NCI-H1092 (cell line): ENCODE measurements around the gene PSENEN.
"Not testable (repeated sequence)": the region's sequence is repeated elsewhere in the genome, so short reads cannot be mapped to it uniquely, and the experiment has no call there.

Source experiments
- DNase-seq: peaks from one replicate; lab custom pipeline; 2025; lab: John Stamatoyannopoulos, UW

The PSENEN gene

DNA sequence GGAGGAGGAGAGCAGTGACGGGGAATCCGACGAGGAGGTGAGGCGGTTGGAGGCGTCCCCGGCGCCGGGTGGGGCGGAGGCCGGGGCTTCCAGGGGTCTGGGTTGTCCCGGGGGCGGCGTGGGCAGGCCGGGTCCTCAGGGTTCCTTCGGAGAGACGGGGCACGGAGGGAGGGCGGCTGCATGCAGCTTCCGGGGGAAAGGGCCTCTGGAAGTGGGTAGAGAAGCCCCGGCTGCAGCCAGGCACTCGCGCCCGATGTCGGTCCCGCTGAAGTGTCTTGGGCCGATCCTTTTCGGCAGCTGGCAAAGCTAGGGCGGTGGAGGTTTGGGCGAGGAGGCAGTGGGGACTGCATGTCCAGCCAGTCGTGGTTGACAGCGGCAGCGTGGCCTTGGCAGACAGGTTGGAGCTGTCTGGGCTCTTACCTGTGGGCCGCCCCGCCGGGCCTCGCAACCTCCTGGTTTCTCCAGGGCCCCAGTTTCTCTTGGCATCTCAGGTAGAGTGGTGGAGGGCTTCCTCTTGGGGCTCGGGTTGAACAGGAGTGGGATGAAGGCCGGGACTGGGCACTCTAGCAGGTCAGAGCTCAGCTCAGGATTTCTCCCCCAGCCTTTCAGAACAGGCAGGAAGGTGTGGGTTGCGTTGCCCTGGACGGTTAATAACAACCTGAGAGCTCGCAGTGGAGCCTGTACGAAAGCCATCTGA lies 27.0 kb upstream of the PSENEN start:
- no peak for DNase-seq

DNA sequence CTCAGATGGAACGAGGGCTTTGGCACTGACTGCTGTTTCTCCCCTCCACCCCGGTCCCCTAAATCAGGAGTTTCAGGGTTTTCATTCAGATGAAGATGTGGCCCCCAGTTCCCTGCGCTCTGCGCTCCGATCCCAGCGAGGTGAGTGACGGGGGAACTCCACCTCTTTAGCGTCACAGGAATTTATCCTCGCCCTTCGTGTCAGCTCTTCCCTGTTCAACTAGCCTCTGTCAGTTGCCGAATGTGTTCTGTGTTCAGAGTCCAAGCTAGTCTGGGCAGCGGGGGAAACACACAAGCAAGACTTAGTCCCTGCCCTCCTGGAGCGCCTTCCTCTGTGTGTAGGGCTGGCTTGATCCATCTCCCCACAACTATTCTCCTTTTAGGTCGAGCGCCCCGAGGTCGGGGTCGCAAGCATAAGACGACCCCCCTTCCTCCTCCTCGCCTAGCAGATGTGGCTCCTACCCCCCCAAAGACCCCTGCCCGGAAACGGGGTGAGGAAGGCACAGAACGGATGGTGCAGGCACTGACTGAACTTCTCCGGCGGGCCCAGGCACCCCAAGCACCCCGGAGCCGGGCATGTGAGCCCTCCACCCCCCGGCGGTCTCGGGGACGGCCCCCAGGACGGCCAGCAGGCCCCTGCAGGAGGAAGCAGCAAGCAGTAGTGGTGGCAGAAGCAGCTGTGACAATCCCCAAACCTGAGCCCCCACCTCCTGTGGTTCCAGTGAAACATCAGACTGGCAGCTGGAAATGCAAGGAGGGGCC lies 25.9 kb upstream of the PSENEN start:
- no peak for DNase-seq

DNA sequence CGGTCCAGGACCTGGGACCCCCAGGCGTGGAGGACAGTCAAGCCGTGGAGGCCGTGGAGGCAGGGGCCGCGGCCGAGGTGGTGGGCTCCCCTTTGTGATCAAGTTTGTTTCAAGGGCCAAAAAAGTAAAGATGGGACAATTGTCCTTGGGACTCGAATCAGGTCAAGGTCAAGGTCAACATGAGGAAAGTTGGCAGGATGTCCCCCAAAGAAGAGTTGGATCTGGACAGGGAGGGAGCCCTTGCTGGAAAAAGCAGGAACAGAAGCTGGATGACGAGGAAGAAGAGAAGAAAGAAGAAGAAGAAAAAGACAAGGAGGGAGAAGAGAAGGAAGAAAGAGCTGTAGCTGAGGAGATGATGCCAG lies 25.3 kb upstream of the PSENEN start:
- DNase-seq = no peak

DNA sequence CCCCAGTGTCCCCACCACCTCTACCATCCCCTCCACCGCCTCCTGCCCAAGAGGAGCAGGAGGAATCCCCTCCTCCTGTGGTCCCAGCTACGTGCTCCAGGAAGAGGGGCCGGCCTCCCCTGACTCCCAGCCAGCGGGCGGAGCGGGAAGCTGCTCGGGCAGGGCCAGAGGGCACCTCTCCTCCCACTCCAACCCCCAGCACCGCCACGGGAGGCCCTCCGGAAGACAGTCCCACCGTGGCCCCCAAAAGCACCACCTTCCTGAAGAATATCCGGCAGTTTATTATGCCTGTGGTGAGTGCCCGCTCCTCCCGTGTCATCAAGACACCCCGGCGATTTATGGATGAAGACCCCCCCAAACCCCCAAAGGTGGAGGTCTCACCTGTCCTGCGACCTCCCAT lies 24.8 kb upstream of the PSENEN start:
- no peak for DNase-seq

DNA sequence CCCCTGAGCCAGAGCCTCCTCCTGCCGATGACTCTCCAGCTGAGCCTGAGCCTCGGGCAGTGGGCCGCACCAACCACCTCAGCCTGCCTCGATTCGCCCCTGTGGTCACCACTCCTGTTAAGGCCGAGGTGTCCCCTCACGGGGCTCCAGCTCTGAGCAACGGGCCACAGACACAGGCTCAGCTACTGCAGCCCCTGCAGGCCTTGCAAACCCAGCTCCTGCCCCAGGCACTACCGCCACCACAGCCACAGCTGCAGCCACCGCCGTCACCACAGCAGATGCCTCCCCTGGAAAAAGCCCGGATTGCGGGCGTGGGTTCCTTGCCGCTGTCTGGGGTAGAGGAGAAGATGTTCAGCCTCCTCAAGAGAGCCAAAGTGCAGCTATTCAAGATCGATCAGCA lies 24.1 kb upstream of the PSENEN start:
- DNase-seq = no peak

DNA sequence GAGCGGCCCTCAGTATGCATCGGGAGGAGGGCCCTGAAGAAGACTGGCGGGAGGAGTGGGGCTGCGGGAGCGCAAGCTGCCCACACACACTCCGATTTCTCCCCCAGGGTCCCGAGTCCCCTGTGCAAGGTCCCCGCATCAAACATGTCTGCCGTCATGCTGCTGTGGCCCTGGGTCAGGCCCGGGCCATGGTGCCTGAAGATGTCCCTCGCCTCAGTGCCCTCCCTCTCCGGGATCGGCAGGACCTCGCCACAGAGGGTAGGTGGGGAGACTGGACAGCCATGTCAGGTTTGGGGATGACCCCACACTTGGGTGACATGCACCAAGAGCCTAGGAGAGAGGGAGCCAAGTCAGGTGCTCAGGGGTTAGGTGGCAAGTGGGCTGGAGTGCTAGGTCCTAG lies 23.0 kb upstream of the PSENEN start:
- DNase-seq = no peak

DNA sequence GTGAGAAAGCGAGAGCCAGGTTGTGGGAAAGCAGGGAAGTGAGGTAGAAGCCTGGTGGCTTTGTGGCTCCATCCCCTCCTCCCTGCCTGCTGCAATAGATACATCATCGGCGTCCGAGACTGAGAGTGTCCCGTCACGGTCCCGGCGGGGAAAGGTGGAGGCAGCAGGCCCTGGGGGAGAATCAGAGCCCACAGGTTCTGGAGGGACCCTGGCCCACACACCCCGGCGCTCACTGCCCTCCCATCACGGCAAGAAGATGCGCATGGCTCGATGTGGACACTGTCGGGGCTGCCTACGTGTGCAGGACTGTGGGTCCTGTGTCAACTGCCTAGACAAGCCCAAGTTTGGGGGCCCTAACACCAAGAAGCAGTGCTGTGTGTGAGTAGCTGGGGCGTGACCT lies 22.6 kb upstream of the PSENEN start:
- no peak for DNase-seq

DNA sequence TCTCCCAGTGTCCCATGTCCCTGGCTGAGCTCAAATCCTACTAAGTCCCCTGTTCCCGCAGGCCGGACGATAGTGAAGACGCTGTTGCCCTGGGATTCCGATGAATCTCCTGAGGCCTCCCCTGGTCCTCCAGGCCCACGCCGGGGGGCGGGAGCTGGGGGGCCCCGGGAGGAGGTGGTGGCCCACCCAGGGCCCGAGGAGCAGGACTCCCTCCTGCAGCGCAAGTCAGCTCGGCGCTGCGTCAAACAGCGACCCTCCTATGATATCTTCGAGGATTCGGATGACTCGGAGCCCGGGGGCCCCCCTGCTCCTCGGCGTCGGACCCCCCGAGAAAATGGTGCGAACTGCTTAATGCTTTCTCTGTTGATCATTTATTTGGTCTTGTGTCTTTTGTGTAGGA lies 21.8 kb upstream of the PSENEN start:
- DNase-seq = no peak

DNA sequence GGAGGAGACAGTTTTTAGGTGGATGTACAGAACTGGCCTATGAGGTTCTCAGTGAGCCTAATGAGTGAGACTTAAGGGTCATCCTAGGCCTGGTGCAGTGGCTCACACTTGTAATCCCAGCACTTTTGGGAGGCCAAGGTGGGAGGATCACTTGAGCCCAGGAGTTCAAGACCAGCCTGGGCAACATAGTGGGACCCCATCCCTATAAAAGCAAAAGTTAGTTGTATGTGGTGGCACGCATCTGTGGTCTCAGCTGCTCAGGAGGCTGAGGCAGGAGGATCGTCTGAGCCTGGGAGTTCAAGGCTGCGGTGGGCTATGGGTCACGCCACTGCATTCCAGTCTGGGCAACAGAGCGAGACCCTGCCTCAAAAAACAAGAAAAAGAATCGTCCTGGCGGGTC lies 21.3 kb upstream of the PSENEN start:
- not testable (repeated sequence) for DNase-seq

DNA sequence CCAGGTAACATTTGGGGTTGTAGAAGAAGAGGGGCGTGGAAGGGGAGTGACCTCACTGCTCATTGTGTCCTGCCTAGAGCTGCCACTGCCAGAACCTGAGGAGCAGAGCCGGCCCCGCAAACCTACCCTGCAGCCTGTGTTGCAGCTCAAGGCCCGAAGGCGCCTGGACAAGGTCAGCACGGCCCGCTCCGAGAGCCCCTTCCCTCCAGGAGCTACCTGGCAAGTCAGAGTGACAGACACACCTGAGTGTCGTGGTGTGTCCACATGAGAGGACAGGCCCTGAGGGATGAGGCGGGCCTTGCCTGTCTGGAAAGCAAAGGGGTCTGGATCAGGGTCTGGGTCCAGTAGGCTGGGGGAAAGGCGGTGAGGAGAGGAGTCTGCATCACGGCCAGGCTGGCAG lies 20.9 kb upstream of the PSENEN start:
- DNase-seq = no peak

DNA sequence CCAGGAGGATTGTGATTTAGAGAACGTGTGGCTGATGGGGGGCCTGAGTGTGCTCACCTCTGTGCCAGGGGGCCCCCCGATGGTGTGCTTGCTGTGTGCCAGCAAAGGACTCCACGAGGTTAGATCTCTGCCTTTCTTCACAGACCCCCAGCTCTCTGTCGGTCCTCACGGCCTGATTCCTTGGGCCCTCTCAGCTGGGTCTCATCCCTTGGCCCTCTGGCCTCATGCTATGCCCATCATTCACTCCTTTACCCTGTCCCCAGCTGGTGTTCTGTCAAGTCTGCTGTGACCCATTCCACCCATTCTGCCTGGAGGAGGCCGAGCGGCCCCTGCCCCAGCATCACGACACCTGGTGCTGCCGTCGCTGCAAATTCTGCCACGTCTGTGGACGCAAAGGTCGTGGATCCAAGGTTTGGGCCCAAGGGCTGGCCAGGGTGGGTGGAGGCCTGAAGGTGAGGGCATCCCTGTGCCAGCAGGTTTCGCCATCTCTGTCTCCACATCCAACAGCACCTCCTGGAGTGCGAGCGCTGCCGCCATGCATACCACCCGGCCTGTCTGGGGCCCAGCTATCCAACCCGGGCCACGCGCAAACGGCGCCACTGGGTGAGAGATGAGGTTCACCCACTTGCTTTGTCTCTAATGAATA lies 20.1 kb upstream of the PSENEN start:
- no peak for DNase-seq

DNA sequence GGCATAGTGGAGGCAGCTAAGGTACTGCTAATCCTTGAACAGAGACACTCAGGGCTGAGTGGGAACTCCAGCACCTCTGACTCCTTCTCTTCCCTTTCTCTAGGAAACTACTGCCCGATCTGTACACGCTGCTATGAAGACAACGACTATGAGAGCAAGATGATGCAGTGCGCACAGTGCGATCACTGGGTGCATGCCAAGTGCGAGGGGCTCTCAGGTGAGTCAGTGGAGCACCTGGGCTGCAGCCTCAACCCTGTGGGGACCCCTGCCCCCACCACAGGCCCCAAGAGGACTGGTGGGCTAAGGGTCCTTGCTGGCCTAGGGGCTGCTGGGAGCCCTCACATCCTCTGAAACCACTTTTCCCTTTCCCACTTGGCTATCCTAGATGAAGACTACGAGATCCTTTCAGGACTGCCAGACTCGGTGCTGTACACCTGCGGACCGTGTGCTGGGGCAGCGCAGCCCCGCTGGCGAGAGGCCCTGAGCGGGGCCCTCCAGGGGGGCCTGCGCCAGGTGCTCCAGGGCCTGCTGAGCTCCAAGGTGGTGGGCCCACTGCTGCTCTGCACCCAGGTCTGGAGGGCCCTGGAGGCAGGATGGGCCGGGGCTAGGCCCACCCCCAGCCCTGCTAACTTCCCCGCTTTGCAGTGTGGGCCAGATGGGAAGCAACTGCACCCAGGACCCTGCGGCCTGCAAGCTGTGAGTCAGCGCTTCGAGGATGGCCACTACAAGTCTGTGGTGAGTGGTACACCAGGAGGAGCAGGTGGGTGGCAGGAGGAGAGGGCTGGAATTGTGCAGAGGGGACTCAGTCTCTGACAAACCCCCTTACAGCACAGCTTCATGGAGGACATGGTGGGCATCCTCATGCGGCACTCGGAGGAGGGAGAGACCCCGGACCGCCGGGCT lies 18.1 kb upstream of the PSENEN start:
- DNase-seq = no peak

DNA sequence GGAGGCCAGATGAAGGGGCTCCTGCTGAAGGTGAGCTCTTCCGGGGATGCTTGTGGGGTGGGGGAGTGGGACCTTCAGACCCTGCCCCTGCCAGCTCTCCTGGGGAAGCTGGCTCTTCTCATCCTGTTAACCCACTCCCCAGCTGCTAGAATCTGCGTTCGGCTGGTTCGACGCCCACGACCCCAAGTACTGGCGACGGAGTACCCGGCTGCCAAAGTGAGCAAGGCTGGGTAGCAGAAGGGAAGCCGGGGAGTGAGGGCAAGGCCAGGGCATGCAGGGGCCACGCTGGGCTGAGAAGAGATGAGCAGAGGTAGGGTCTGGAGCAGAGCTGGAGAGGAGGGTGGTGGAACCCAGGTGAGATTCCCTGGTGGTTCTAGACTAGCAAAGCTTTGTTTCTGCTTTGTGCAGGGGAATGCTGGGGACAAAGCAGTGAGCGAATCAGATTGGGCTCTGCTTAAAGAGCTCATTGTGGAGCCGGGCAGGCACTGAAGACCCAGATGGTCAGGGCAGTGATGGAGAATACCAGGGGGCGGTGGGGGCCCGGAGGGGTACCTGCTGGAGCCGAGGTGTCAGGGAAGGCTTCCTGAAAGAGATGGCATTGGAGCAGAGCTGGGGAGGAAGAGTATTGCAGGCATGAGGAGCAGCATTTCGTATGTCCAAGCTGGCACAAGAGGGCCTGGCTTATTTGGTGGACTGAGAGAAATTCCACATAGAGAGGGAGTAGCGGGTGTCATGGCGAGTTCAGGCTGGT lies 17.3 kb upstream of the PSENEN start:
- no peak for DNase-seq

DNA sequence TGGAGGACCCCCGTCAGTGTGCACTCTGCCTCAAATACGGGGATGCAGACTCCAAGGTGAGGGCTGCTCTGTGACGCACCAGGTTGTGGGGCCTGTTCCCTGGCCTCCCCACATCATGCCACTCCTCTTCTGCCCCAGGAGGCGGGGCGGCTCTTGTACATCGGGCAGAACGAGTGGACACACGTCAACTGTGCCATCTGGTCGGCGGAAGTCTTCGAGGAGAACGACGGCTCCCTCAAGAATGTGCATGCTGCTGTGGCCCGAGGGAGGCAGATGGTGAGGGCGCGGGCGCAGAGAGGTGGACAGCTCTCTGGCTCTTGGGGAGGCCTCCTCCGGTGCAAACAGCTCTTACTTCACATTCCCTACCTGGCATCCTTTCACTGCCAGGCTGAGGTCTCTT lies 16.4 kb upstream of the PSENEN start:
- no peak for DNase-seq

DNA sequence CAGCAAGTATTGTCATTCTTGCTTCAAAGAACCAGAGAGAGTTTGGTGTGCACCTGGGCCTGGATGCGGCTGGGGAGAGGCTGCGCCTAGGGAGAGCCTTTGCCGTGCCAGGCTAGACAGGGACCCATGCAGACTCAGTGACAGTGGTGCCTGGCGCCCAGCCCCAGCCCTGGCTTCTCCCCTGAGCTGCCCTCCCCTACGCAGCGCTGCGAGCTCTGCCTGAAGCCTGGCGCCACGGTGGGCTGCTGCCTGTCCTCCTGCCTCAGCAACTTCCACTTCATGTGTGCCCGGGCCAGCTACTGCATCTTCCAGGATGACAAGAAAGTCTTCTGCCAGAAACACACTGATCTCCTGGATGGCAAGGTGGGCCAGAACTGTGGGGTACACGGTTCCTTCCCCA lies 15.7 kb upstream of the PSENEN start:
- no peak for DNase-seq

DNA sequence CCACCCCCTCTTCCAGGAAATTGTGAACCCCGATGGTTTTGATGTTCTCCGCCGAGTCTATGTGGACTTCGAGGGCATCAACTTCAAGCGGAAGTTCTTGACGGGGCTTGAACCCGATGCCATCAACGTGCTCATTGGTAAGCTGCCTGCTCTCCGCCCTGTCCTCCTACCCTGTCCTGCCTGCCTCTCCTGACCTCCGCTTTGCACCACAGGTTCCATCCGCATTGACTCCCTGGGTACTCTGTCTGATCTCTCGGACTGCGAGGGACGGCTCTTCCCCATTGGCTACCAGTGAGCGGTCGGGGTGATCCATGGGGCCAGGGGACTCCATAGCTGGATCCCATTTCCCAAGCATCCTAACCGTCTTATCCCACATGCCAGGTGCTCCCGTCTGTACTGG lies 15.1 kb upstream of the PSENEN start:
- no peak for DNase-seq

DNA sequence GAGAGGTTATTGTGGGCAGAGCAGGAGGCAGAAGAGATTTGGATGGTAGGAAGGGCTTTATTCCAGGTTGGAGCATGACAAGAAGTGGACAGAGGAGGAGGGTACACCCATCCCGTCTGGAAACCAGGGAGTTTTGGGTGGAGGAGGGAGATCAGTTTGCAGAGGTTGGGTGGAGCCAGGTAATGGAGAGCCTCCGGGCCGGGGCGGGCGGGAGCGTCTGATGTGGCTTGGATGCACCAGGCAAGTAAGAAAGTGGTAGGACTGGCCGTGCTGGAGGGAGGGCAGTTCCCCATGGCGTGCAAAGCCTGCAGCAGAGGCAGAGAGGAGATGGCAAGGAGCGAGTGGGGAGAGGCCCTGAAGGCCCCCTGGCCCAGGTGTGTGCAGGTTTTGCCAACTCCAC lies 14.1 kb upstream of the PSENEN start:
- DNase-seq = no peak

DNA sequence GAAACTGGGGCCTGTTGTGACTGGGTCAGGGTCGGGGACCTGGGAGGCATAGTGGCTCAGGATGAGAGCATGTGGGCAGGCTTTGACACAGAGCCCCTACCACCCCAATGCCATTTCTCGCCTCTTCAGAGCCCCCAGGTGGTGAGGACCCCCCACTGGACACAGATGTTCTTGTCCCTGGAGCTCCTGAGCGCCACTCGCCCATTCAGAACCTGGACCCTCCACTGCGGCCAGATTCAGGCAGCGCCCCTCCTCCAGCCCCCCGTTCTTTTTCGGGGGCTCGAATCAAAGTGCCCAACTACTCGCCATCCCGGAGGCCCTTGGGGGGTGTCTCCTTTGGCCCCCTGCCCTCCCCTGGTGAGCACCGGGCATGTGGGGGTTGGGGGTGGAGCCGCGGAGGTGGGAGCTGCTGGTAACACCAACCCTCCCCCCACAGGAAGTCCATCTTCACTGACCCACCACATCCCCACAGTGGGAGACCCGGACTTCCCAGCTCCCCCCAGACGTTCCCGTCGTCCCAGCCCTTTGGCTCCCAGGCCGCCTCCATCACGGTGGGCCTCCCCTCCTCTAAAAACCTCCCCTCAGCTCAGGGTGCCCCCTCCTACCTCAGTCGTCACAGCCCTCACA lies 13.6 kb upstream of the PSENEN start:
- DNase-seq = no peak

DNA sequence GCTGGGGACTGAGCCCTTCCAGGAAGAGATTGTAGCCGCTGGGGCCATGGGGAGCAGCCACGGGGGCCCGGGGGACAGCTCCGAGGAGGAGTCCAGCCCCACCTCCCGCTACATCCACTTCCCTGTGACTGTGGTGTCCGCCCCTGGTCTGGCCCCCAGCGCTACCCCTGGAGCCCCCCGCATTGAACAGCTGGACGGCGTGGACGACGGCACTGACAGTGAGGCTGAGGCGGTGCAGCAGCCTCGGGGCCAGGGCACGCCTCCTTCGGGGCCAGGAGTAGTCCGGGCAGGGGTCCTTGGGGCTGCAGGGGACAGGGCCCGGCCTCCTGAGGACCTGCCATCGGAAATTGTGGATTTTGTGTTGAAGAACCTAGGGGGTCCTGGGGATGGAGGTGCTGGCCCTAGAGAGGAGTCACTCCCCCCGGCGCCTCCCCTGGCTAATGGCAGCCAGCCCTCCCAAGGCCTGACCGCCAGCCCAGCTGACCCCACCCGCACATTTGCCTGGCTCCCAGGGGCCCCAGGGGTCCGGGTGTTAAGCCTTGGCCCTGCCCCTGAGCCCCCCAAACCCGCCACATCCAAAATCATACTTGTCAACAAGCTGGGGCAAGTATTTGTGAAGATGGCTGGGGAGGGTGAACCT lies 12.8 kb upstream of the PSENEN start:
- no peak for DNase-seq
